ENCODE data around the gene TMEM42. TPM values are rescaled to one million over a fixed set of nuclear protein-coding genes. Genes with fewer than 3 reads are reported as not detected.

TMEM42 gene
- total and polyA plus RNA-seq, 2 of the 8 experiments (the other 6 are each of a cell fraction or from before 2014, with no cell fraction given): 11.2 to 41.4 TPM

GRCh38 chr3:44831232-44831631, 30.5 kb upstream of the TMEM42 start (continued):
- no peak for TF ChIP-seq SIRT6 (IDR thresholded peaks at IDR 0.05; ENCODE audit: low read length)
- no peak for TF ChIP-seq CHD1 (IDR thresholded peaks at IDR 0.05; ENCODE audit: low read depth, low read length)
- no peak for TF ChIP-seq TAF1 (IDR thresholded peaks at IDR 0.05; ENCODE audit: low read depth, low read length)
- TF ChIP-seq CBX8 (IDR thresholded peaks at IDR 0.05; ENCODE audit: borderline replicate concordance, low read depth, low read length): no peak

All from H1 (cell line).